Lower leg skin (tissue), 4 donors: ENCODE results near the gene TTYH2. TPM values are rescaled to one million over a fixed set of nuclear protein-coding genes. Genes with fewer than 3 reads are reported as not detected.

Experiments used
- DNase-seq, 2 donors: peaks; one replicate each; pipeline ENCODE4 v3.0.0-alpha.2; 2019; ENCODE audit warnings: low spot score in 2 of 2
- H3K4me3 ChIP-seq: fragments of 200-600 bp; sonication (generic); 2 replicates; pipeline ENCODE4 v1.5.1; 2017; ENCODE audit warnings: mild to moderate bottlenecking, low read depth; ENCODE audit not compliant: poor library complexity, severe bottlenecking
- POLR2A ChIP-seq, 2 donors: fragments of 450-650 bp; IDR thresholded peaks; one replicate each; pipeline ENCODE4 v1.6.1; 2016 to 2017; ENCODE audit warnings: antibody characterized with exemption in 2 of 2, mild to moderate bottlenecking in 1 of 2, moderate library complexity in 1 of 2
- WGBS, 2 donors: methylation state at CpG; one replicate each; pipeline ENCODE4 v1.1.5; 2018; 5-methylcytosine and 5-hydroxymethylcytosine counted together
- intact Hi-C: fragments of 100-400 bp; cut with DNase I; formaldehyde crosslinking; loops from one replicate; pipeline ENCODE4 v1.15.0; 2023; ENCODE audit warnings: low total_unique reads
- total RNA-seq, 4 donors: library from RNA; depleted of rRNA; stranded (reverse); fragments of >200 nt; gene quantifications; one replicate each; pipeline ENCODE4 v1.1.0, GENCODE V29; 2016
- TF ChIP-seq, protein P1 (sequence below), 3 donors: fragments of 450-650 bp; IDR thresholded peaks; one replicate each; pipeline ENCODE4 v1.5.1; 2016; ENCODE audit warnings: antibody characterized with exemption in 3 of 3, mild to moderate bottlenecking in 3 of 3, moderate library complexity in 2 of 3

TTYH2 gene
- total RNA-seq, 4 donors from 2014 or later: 4.3 to 12.7 (median 8.6) TPM

DNA sequence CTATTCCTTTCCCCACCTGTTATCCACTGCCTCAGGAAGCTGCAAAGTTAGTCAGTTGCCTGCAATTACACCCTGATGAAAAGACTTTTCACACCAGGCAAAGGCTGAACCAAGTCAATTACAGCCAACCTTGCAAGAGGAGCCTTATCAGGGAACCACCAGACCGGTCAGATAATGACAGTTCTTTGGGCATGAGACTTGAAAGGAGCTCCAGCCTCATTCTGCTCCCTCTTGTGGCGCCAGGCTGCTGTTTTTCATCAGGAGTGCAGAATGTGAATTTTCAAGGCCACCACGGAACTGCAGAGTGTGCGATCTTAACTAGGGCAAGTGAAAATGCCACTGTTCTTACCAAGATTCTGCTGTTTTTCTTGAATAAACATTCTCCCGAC, 83.2 kb downstream of the TTYH2 start:
- 10 to 22% methylated on average over 5 of the region's 5 CpGs for whole genome bisulfite sequencing, 2 donors
- no peak overlapping the region for H3K4me3 ChIP-seq
- DNase-seq: peak in 1 of 2 donors; percentile 64
- TF ChIP-seq POLR2A (IDR thresholded peaks at IDR 0.05): no peak
- TF ChIP-seq, protein P1, sequence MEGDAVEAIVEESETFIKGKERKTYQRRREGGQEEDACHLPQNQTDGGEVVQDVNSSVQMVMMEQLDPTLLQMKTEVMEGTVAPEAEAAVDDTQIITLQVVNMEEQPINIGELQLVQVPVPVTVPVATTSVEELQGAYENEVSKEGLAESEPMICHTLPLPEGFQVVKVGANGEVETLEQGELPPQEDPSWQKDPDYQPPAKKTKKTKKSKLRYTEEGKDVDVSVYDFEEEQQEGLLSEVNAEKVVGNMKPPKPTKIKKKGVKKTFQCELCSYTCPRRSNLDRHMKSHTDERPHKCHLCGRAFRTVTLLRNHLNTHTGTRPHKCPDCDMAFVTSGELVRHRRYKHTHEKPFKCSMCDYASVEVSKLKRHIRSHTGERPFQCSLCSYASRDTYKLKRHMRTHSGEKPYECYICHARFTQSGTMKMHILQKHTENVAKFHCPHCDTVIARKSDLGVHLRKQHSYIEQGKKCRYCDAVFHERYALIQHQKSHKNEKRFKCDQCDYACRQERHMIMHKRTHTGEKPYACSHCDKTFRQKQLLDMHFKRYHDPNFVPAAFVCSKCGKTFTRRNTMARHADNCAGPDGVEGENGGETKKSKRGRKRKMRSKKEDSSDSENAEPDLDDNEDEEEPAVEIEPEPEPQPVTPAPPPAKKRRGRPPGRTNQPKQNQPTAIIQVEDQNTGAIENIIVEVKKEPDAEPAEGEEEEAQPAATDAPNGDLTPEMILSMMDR (IDR thresholded peaks at IDR 0.05): no peak
- intact Hi-C loops: no loop called here

DNA sequence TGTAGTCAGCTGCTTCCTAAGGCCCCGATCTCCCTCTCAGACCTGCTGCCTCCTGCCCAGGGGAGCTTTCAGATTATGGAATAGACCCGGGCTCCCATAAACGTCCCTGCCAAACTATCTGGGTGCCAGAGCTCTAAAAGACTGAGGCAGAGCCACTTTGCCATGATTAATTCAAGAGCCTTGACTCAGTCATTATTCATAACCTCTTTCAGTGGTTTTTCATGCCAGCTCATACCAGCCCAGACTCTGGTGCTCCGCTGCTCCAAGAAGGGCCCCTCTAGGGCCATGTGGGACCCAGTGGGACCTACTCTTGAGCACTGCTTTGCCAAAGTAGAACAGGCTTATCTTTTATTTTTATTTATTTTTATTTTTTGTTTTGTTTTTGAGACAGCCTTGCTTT, 84.6 kb downstream of the TTYH2 start:
- no peak overlapping the region for H3K4me3 ChIP-seq
- no peak for DNase-seq
- TF ChIP-seq, protein P1 (IDR thresholded peaks at IDR 0.05): no peak
- TF ChIP-seq POLR2A (IDR thresholded peaks at IDR 0.05): no peak
- 35 to 38% methylated on average over 4 of the region's 4 CpGs for WGBS, 2 donors
- intact Hi-C loops: no loop called here

DNA sequence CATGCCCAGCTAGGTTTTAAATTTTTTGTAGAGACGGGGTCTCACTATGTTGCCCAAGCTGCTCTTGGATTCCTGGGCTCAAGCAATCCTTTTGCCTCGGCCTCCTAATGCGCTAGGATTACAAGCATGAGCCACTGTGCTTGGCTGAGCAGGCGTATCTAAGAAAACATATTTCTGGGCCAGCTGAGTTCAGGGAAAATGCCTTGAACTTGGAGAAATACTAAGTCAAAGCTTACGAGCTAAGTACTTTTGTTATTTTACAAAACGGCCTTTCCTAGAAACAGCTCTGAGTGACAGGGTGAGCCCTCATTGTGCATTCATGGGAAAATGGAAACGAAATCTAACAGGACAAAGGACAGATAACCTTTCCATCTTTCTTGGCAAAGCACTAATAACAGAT, 85.4 kb downstream of the TTYH2 start:
- 89 to 90% methylated on average over 7 of the region's 7 CpGs for WGBS, 2 donors
- DNase-seq: no peak
- TF ChIP-seq, protein P1 (IDR thresholded peaks at IDR 0.05): no peak
- no peak for TF ChIP-seq POLR2A (IDR thresholded peaks at IDR 0.05)
- H3K4me3 ChIP-seq: no peak overlapping the region
- intact Hi-C loops: no loop called here

DNA sequence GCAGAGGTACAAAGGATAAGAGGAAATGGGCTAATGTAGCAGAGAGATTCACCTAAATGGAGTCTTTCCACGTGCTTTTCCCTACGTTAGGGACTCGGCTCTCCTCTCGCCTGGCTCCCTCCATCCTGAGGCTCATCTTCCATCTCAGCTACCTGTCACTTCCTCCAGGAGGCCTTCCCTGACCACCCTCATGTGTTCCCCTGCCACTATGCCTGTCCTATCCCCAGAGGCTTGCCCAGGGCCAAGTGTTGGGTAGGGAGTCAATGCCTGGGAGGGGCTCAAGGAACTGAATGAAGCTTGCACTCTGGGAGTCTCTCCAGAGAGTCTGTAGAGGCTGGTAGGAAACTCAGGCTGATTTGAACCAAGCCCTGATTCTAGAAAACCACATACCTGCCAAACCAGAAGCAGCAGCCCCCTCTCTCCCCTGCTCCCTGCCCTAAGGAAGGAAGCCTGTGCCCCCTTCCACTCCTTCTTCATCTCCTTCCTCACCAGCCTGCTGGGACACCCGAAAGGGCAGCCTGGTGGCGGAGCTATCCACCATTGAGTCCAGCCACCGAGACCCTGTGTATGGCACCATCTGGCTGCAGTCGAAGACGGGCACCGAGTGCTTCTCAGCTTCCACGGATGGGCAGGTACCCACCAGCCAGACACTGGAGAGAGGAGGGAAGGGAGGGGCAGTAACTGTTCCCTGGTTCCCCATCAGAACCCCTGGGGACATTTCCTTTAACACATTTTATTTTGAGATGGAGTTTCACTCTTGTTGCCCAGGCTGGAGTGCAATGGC, 86.0 kb downstream of the TTYH2 start:
- TF ChIP-seq, protein P1 (IDR thresholded peaks at IDR 0.05): no peak
- no peak for TF ChIP-seq POLR2A (IDR thresholded peaks at IDR 0.05)
- 85% methylated on average over 11 of the region's 11 CpGs for WGBS, 2 donors
- no peak overlapping the region for H3K4me3 ChIP-seq
- intact Hi-C loops: no loop called here
- DNase-seq: no peak

DNA sequence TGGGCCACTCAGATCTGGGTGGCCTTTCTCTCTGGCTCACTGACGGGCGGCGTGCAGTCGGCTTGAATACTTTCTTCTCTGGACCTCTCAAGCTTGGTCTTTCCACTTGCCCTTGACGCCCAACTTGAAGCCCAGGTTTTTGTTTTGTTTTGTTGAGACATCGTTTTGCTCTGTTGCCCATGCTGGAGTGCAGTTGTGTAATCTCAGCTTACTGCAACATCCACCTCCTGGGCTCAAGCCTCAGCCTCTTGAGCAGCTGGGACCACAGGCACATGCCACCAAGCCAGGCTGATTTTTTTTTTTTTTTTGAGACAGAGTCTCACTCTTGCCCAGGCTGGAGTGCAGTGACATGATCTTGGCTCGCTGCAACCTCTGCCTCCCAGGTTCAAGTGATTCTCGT, 89.9 kb downstream of the TTYH2 start:
- no peak for TF ChIP-seq POLR2A (IDR thresholded peaks at IDR 0.05)
- TF ChIP-seq, protein P1 (IDR thresholded peaks at IDR 0.05): no peak
- intact Hi-C loops: no loop called here
- no peak for DNase-seq
- H3K4me3 ChIP-seq: no peak overlapping the region
- WGBS, 2 donors: 93 to 94% methylated on average over 8 of the region's 8 CpGs

DNA sequence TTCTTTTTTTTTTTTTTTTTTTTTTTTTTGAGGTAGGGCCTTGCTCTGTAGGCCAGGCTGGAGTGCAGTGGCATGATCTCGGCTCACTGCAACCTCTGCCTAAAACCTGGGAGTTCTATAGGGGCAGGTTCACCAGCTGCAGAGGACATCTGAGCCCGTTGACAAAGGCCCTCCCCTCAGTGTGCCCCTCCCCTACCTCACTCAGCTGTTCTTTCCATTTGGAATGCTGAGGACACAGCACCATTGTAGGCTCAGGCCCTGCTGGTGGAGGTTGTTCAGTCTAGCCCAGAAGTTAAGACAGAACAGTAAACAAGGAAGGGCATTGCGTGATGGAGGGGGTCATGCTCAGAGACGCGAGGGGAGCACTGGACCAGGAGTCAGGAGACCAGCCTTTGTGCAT, 90.8 kb downstream of the TTYH2 start:
- 76 to 78% methylated on average over 5 of the region's 5 CpGs for WGBS, 2 donors
- no peak for TF ChIP-seq POLR2A (IDR thresholded peaks at IDR 0.05)
- TF ChIP-seq, protein P1 (IDR thresholded peaks at IDR 0.05): no peak
- intact Hi-C loops: no loop called here
- no peak for DNase-seq
- H3K4me3 ChIP-seq: no peak overlapping the region
